Activated CD4-positive, alpha-beta T cell treated with anti-CD3 and anti-CD28 coated beads, Interleukin-2, Interleukin-6, amounts not matched to agents 100 ng/mL and 50 ng/mL, durations not matched to agents 16 hours and 8 hours (primary cell): ENCODE results near the gene KLHL17.
"Not testable (repeated sequence)": the region's sequence is repeated elsewhere in the genome, so short reads cannot be mapped to it uniquely, and the experiment has no call there.

Experiments used
- DNase-seq: peaks from one replicate; pipeline ENCODE4 v3.0.0-alpha.2; 2020

KLHL17 gene

DNA sequence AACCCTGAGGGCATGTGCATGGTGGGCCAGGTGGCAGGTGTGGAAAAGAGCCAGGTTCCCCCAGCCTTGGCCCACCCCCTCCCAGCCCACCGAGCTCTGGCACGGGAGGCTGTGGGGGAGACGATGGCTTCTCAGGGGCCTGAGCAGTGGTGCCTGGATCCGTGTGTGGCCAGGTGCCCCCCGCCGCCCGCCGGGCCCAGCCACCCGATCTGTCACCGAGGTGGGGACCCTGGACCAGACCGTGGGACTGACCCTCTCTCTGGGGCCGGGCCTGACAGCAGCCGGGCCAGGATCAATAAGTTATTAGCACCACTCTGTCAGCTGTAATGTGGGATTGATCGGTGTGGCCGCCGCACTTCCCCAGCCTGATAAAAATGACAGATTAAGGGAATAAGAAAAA lies 22.9 kb upstream of the KLHL17 start:
- no peak for DNase-seq

DNA sequence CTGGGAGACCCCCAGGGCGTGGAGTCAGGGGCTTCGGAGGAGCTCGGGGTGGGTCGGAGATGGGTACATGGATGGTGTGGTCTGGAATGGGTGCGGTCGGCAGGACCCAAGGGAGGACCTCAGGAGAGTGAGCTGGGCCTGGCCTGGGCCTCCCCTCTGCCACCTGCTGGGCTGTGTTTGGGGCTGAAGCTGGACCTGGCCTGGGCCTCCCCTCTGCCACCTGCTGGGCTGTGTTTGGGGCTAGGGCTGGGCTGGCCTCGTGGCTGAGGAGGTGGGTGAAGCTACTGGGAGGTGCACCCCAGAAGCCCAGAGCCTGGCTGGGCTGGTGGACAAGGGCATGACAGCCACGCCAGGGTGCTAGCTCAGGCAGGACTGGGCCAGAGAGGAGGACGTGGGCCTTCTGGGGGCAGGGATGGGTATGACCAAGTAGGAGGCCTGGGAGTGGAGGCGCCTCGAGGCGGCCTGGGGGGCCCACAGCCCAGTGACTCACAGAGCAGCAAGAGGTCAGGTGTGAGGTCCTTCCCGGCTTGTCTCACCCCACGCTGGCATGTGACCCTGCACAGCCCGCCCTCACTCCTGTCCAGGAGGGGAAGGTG lies 22.2 kb upstream of the KLHL17 start:
- DNase-seq = no peak

DNA sequence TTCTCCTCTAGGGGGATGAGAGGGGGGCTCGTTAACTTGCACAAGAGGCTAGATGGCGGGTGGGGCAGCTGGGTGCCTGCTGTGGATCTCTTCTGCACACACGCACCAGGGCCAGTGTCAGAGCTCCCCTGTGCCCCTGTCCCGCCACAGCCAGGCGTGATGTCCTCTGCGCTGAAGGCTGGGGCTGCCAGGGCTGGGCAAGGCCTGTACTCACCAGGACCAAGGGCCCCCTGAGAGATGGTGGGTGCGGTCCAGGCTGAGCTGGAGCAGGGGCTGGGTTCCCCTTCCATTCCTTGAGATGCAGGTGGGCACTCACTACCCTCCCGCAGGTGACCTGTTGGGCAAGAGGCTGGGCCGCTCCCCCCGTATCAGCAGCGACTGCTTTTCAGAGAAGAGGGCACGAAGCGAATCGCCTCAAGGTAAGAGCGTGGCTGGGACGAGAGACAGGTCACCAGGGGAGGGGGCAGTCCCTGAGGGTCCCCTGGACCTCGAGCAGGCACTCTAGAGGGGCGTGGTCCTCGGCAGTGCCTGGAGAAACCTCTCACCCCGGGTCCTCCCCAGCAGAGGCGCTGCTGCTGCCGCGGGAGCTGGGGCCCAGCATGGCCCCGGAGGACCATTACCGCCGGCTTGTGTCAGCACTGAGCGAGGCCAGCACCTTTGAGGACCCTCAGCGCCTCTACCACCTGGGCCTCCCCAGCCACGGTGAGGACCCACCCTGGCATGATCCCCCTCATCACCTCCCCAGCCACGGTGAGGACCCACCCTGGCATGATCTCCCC lies 21.5 kb upstream of the KLHL17 start:
- DNase-seq = no peak

DNA sequence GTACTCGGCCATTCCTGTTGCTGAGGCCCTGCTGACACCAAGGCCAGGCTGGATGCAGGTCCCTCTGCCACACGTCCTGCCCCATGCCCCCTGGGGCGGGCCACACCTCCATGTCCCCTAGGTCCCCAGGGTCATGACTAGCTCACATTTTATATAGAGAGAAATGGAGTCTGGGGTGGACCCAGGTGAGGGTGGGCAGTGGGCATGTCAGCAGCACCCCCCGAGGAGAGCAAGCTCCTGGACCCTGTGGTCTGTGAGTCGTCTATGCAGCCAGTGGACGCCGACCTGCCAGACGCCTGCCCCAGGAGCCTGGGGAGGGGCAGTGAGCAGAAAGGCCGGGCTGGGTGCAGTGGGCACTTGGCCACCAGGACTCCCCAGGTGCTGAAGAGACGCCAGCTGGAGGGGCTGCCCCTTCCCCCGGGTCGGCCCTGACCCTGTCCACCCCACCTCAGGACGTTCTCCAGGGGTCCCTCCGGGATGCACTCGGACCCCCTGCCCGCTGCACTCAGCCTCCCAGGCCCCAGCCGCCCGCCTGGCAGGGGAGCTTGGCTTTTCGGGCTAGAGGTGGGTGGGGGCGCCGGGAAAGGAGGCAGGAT lies 20.8 kb upstream of the KLHL17 start:
- DNase-seq = no peak

- DNase-seq = no peak
Measured at GRCh38 chr1:940107-941014, 20.0 kb upstream of the KLHL17 start.

DNA sequence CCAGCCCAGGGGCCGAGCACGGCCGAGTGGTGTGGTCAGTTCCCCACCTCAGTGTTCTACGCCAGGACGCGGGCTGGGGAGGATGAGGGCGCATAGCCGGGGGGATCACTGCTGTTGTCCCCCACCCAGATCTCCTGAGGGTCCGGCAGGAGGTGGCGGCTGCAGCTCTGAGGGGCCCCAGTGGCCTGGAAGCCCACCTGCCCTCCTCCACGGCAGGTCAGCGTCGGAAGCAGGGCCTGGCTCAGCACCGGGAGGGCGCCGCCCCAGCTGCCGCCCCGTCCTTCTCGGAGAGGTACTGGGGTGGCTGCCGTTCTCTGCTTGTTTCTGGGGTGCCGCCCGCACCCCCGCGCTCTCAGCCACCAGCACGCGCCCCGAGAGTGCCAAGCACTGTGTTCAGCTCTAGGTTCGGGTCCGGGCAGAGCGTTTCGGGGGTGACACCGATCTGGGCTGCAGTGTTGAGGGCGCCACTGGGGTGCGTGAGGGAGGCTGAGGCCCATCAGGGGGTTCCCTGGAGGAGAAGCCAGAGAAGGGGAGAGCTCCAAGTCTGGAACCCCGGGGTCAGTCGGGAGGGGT lies 19.3 kb upstream of the KLHL17 start:
- no peak for DNase-seq

- peak; percentile 30 for DNase-seq
Measured at GRCh38 chr1:941588-942383, 18.6 kb upstream of the KLHL17 start.

- DNase-seq = no peak
Measured at GRCh38 chr1:942411-942821, 18.0 kb upstream of the KLHL17 start.

- no peak for DNase-seq
Measured at GRCh38 chr1:942864-943533, 17.4 kb upstream of the KLHL17 start.

GRCh38 chr1:943545-944340 lies 16.6 kb upstream of the KLHL17 start:
- DNase-seq = no peak

DNA sequence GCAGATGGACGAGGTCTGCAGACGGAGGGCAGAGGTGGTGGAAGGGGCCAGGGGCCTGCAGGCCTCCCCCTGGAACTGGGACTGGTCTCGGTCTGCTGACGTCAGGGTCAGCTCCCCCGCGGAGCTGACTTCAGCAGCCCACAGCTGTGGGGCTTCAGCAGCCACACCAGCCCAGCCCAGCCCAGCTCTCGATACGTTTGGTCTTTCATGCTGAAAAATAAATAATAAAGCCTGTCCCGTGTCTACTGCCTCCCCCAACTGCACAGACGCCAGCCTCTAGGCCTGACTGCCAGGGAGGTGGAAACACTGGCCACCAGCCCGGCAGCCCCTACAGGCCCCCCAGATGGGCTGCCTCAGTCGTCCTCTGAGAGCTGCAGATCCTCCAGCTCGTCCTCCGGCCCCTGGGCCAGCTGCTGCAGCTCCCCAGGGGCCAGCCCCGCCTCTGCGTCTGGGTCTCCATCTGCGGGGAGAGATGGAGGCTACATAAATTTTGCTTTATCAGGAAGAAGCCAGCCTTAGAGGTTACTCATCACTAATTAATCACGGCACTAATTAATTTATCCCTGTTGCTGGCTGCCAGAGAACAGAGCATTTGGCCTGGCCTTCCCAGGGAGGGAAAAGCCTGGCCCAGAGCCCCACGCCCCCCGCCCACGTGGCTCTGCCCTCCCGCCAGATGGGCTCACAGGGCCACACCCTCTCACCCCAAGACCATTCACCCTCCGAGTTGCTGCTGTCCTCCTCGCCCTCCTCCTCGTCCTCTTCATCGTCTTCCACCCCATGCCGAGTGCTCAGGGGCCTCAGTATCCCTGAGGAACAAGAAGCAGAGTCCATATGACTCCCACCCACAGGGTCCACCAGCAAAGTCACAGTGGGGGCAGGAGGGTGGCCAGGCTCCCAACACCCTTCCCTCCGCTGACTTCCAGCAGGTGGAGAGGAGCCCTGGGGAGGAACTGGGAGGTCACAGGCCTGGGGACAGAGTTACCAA lies 15.8 kb upstream of the KLHL17 start:
- DNase-seq = no peak

- DNase-seq = no peak
Measured at GRCh38 chr1:945688-946556, 14.5 kb upstream of the KLHL17 start.

DNA sequence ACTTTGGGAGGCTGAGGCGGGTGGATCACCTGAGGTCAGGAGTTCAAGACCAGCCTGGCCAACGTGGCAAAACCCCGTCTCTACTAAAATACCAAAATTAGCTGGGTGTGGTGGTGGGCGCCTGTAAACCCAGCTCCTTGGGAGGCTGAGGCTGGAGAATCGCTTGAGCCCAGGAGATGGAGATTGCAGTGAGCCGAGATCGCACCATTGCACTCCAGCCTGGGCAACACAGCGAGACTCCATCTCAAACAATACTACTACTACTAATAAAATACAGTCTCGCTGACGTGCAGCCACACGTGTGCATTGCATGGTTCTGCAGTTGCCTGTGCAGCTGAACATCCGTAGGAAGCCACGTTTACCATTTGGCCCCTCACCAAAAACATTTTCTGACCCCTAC lies 13.6 kb upstream of the KLHL17 start:
- DNase-seq = not testable (repeated sequence)

- DNase-seq = no peak
Measured at GRCh38 chr1:947958-948357, 12.4 kb upstream of the KLHL17 start.

- DNase-seq = no peak
Measured at GRCh38 chr1:950268-950667, 10.1 kb upstream of the KLHL17 start.

- no peak for DNase-seq
Measured at GRCh38 chr1:950881-951280, 9.5 kb upstream of the KLHL17 start.

GRCh38 chr1:951364-951763 lies 9.0 kb upstream of the KLHL17 start:
- DNase-seq = no peak

- DNase-seq = no peak
Measured at GRCh38 chr1:952201-952600, 8.2 kb upstream of the KLHL17 start.
